GM19099 (cell line): ENCODE results near the gene MYO5B.

Experiments used
- POLR2A ChIP-seq: IDR thresholded peaks from 3 replicates; pipeline ENCODE4 v1.6.1; 2011; ENCODE audit warnings: low read depth; ENCODE audit not compliant: insufficient read length; ENCODE audit errors: extremely low read depth

The MYO5B gene

DNA sequence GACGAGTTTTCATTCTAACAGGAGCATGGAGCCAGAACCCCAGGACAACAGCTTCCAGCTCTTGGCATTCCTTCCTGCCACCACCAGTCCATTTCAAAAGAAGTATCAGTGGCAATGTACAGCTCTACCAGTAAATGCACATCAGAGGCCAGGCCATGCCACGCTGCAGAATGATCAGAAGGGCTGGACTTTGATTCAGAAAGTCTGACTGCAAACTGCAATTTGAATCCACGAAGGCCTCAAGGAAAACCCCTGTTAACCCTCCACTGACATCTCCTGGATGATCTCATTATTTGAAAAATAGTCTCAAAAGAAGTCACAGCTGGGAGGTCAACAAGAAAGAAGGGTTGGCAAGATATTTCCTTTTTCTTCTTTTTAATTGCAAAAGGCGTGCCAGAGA, 119.2 kb downstream of the MYO5B start:
- no peak for TF ChIP-seq POLR2A

DNA sequence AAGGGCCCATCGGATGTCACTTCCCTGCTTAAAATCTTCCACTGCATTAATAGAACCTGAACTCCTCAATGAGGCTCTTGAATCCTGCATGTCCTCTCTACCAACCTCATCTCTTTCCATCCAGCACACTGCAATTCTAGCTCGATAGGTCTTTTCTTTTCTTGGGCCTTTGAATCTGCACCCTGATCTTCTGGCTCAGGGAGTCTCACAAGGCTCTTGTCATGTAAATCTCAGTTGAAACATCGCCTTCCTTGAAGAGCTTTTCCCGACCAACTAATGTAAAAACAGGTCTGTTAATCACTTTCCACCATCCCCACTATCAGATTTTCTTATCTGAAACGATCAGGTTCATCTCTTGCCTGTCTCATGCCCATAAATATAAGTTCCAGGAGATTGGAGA, 120.5 kb downstream of the MYO5B start:
- no peak for TF ChIP-seq POLR2A

DNA sequence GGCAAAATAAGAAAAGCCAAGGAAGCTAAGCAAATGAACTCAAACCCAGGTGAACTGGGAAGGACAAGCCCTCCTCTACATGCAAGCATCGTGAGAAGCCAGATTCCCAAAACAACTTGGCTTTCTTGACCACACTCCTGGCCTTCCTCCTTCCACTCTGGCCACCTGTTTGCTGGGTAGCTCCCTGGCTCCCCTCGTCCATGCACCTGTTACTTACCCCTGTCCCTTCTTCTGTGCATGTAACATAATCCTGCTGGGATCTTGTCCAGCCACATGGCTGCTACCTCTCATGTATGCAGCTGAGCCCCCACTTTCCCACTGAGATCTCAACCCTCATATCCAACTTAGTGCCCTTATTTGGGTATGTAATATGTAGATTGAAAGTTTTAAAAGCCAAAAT, 121.6 kb downstream of the MYO5B start:
- no peak for TF ChIP-seq POLR2A

DNA sequence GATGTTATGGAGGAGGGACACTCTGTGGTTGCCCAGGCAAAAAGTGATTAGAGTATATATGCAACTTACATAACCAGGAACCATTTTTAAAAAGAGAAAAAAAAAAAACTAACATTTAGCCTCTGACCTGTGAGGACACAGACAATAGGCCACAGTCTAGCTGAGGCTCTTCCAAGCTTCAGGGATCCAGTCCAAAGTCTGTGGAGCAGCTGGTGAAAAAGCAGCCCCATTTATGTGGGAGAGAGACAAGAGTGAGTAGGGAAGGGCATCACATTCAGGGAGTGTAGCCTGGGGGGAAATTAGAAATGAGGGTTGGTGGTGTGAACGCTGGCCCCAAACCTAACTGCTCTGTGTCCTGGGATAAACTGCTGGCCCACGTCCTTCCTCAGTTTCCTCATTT, 122.8 kb downstream of the MYO5B start:
- TF ChIP-seq POLR2A, result no peak

DNA sequence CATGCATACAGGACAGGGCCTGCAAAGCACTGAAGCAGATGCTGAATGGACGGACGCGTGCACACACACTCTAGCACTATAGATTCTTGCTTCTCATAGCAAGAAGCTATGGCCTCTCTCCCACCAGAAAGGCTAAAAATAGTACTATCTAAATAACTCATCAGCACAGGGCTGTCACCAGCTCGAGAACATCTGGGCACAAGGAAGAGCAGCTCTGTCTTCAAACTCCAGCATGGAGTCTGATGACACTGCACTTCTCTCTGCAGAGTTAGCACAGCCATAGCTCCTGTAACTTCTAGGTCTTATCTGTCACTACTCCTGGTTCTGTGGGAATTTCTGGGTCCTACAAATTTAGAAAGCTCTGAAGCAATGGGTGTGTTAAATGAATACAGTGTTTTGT, 123.5 kb downstream of the MYO5B start:
- no peak for TF ChIP-seq POLR2A

DNA sequence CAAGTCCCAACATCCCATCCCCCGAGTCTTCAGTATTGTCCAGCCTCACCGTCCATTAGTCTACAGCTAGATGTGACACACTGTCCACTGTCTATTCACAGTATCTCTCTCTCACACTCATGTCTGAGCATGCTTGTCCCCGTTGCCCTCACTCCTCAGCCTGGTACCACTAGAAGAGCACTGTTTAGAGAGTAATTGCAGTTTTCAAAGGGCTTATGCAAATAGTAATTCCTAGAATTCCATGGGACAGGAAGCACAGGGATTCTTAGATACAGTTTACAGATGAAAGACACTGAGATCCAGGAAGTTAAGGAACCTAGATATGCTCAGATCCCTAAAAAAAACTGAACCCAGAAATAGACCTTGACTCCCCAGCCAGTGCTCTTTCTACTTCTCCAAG, 125.5 kb downstream of the MYO5B start:
- TF ChIP-seq POLR2A, result no peak

DNA sequence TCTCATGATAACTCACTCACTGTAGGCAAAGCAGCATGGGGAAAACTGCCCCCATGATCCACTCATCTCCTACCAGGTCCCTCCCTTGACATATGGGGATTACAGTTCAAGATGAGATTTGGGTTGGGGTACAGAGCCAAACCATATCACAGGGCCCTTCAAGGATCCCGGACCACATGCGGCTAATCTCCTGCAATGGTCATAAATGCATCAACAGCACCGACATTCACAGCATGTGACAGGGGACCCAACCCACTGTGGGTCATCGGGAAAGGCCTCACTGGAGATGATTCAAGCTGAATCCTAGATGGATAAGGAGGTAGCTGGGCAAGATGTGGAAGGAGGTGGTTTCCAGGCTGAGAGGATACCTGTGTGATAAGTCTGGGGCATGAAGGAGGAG, 129.4 kb downstream of the MYO5B start:
- no peak for TF ChIP-seq POLR2A

DNA sequence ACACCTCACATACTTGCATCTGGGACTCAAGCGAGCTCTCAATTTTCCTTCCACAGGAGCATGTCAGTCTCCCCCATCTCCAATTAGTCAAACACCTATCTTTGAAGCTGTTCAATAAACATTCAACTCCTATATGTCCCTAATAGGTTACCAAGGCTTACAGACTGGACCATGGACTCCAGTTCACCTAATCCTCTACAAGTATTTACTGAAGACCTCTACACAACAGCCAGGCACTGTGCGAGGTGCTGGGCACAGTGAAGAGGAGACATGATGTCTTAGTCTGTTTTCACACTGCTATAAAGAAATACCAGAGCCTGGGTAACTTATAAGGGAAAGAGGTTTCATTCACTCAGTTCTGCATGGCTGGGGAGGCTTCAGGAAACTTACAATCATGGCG, 129.9 kb downstream of the MYO5B start:
- no peak for TF ChIP-seq POLR2A

DNA sequence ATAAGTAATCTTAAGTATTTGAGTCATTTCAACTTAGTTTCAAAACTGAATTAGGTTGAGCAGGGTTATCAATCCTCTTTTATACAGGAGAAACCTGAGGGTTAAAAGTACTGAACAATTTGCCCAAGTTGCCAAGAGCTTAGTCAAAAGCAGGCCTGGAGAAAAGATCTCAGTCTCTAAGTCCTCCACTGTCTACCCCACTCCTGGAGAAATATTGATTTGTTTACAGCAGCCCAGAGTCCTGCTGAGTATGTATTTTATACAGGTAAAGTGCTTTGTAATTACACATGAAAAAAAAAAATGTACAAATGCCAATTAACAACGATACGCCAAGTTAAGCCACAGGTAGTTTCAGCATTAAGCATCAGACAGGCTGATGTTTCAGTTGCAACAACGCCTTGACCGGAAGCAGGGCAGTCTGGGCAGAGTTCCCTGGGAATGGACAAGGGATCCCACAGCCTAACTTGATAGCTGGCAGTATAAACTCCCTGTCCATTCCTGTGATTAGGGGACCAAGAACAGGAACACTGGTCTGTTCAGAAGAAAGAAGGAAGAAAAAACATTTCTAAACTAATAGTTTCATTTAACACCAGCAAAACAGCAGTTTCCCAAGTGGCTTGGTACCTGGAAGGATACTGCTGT, 132.9 kb downstream of the MYO5B start:
- TF ChIP-seq POLR2A, result no peak

DNA sequence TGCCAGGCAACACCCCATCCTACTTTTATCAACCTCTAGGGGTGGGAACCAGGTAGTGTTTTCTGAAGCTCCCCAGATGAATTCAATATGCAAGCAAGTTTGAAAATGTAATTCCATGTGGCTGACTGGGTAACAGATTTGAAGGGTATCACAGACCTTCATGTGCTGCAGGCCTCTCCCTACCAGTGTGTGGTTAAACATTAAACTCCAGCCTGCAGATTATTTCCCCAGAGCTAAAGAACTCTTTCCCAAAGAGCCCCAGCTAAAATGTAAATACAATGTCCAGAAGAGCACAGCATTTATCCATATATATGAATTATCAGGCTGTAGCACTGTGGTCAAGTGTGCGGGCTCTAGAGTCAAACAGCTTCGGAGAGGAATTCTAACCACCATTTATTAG, 134.1 kb downstream of the MYO5B start:
- no peak for TF ChIP-seq POLR2A

DNA sequence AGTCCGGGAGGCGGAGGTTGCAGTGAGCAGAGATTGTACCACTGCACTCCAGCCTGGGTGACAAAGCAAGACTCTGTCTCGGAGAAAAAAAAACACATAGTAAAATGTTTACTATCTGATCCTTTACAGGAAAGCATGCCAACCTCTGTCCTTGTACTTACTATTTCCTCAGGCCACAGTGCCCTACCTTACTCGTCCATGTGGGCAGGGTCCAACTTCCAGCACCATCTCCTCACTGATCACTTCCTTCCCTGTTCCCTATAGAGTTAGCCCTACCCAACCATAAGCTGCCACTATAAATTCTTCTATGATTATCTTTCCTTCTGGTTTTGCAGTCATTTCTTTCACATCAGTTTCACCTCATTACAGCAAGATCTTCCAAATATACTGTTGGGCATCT, 136.2 kb downstream of the MYO5B start:
- TF ChIP-seq POLR2A, result no peak

DNA sequence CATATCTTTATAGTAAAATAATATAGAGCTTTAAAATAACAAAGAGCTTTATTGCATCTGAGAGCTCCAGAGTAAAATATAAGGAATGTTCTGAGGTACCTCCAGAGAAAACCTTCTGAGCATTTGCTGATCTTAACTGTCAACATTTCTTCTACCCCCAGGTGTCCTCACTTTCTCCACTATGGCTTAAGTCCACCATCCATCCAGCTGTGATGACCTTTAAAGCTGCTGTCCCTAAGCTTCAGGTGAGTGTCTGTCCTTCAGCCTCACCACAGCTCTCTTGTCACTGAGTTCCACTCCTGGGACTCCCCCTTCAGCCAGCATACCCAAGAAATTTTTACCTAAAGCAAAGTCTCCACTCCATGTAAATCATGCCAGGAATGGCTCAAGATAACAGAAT, 137.9 kb downstream of the MYO5B start:
- TF ChIP-seq POLR2A, result no peak

DNA sequence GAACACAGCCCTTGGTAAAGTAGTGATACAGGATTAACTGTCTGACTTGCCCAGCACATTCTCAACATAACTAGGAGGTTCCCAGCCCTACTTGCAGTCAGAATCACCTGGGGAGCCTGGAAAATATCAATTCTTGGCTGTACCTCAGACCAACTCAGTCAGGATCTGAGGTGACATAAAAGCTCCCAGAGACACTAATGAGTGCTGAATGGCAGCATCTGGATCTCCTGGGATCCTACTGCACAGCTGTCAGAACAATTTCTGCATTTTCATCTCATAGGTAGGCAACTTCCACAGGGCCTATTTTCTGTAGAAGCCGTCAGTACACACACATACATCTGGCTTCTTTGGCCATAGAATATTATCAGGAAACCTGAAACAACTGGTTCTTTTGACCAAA, 138.8 kb downstream of the MYO5B start:
- no peak for TF ChIP-seq POLR2A

DNA sequence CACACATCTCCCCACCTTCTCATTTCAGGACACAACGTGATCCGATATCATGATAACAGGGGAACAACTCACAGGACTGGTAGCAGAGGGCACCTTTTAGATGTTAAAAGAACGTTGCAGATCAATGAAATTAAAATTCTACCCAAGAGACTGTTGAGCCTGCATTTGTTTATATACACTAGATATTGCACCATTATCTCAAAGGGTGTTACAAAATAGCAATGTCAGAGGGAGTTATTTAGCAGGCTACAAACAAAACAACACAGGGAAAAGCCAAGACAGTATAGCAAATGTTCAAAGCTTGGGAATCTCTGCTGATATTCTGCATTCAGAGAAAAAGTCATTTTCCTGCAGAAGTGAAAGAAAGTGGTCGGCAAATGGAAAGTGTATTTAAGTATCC, 139.5 kb downstream of the MYO5B start:
- TF ChIP-seq POLR2A, result no peak

DNA sequence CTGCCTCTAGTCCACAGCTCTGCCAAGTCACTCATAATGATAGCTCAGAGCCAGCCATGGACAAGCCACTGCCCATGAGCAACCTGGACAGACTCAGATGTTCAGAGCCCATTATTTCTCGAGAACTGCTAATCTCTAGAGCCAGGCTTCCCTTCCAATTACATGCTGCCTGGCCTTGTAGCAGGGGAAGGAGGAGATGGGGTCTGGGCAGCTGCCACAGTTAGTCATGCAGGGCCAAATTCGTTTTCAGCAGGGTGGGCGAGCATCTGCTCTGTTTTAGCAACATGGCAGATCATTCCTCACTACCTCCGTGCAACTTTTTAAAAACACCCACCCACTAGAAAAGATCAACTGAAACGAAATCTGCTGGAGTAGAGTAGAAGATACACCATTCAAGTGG, 141.8 kb downstream of the MYO5B start:
- no peak for TF ChIP-seq POLR2A

DNA sequence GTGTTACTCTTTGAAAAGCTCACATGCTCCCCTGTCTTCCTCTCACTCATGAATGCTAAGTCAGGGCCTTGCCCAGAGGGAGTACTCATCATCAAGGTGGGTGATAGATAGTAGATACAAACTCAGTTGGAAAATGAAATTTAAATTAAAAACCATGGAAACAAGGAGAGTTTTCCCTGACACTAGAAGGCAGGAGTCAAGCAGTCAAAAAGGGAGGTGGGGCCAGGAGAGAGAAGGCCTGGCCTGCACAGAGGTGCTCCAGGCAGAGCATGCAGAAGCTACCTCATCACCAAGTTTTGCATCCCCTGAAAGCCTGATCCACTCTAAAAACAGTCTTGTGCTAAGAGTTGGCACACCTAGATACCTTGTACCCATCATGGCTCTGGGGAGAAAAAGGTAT, 143.7 kb downstream of the MYO5B start:
- no peak for TF ChIP-seq POLR2A

DNA sequence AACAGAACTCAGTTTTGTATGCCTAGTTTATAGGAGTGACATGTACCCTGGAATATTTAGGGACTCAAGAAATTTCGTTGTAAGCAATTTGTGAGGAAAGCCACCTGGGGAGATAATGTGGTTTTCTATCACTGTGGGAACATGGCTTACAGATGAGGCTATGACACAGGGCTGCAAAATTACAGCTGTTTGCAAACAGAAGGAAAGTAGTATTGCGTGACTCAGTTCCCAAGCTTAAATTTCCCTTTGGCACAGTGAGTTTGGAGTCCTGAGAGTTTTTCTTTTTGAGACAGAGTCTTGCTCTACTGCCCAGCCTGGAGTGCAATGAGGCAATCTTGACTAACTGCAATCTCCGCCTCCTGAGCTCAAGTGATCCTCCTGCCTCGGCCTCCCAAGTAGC, 149.8 kb downstream of the MYO5B start:
- TF ChIP-seq POLR2A, result no peak
